Measurements from ENCODE around the gene ABHD18. TPM values are rescaled to one million over a fixed set of nuclear protein-coding genes. Genes with fewer than 3 reads are reported as not detected.
A peak's percentile ranks its signal among the peaks of the same experiment; 100 is the strongest.
"Not testable (repeated sequence)": the region's sequence is repeated elsewhere in the genome, so short reads cannot be mapped to it uniquely, and the experiment has no call there.

ABHD18 gene
- 3.5 TPM for polyA plus RNA-seq (2012; ENCODE audit: insufficient read depth, insufficient read length, low read depth)

GRCh38 chr4:127965062-127965802, at the start of gene ABHD18, which contains the start of gene MFSD8:
TSS of gene ABHD18 (plus strand) at chr4:127965406. CDS start at chr4:127982956, 17,550 bp downstream.
TSS of gene MFSD8 (minus strand) at chr4:127965173. CDS start at chr4:127965133, 40 bp downstream.
- Histone ChIP-seq H3K9me3 (no peaks in the 10 kb centered on the region), H3K4me1 (peaks cover 5% of the 10 kb centered on the region), H3K4me3 (ENCODE audit: low read depth, low read length) (peak within 1 kb of the TSS; percentile 98), H3K36me3 (no peaks in the 10 kb centered on the region), H3K27me3 (no peaks in the 10 kb centered on the region)
- TF ChIP-seq CTCF (IDR thresholded peaks at IDR 0.05; ENCODE audit: low read depth, low read length), result peak; percentile 38
- DNase-seq, result peak; percentile 99

GRCh38 chr4:127916512-127916911, 48.7 kb upstream of the ABHD18 start:
- TF ChIP-seq CTCF (IDR thresholded peaks at IDR 0.05; ENCODE audit: low read depth, low read length), result no peak
- no peaks in the 10 kb centered on the region for H3K27me3 ChIP-seq
- H3K4me1 ChIP-seq, result no peaks in the 10 kb centered on the region
- DNase-seq, result no peak
- peaks cover 3% of the 10 kb centered on the region for H3K36me3 ChIP-seq
- no peak overlapping the region for H3K4me3 ChIP-seq (ENCODE audit: low read depth, low read length)
- H3K9me3 ChIP-seq, result no peaks in the 10 kb centered on the region

GRCh38 chr4:127917151-127917550, 48.1 kb upstream of the ABHD18 start:
- no peak for TF ChIP-seq CTCF (IDR thresholded peaks at IDR 0.05; ENCODE audit: low read depth, low read length)
- H3K36me3 ChIP-seq, result peaks cover 3% of the 10 kb centered on the region

GRCh38 chr4:127920521-127920920, 44.7 kb upstream of the ABHD18 start:
- H3K4me3 ChIP-seq (ENCODE audit: low read depth, low read length), result no peak overlapping the region
- no peak for DNase-seq
- H3K9me3 ChIP-seq, result no peaks in the 10 kb centered on the region
- H3K4me1 ChIP-seq, result no peaks in the 10 kb centered on the region
- TF ChIP-seq CTCF (IDR thresholded peaks at IDR 0.05; ENCODE audit: low read depth, low read length), result no peak
- peaks cover 3% of the 10 kb centered on the region for H3K36me3 ChIP-seq
- H3K27me3 ChIP-seq, result no peaks in the 10 kb centered on the region

More at GRCh38 chr4:127917151-127917550, 48.1 kb upstream of the ABHD18 start:
- DNase-seq, result no peak
- no peaks in the 10 kb centered on the region for H3K27me3 ChIP-seq
- no peaks in the 10 kb centered on the region for H3K4me1 ChIP-seq
- H3K9me3 ChIP-seq, result no peaks in the 10 kb centered on the region
- H3K4me3 ChIP-seq (ENCODE audit: low read depth, low read length), result no peak overlapping the region

GRCh38 chr4:127922226-127922625, 43.0 kb upstream of the ABHD18 start:
- H3K36me3 ChIP-seq, result peaks cover 3% of the 10 kb centered on the region
- H3K27me3 ChIP-seq, result no peaks in the 10 kb centered on the region
- no peak for DNase-seq
- H3K4me1 ChIP-seq, result no peaks in the 10 kb centered on the region
- no peak overlapping the region for H3K4me3 ChIP-seq (ENCODE audit: low read depth, low read length)
- H3K9me3 ChIP-seq, result no peaks in the 10 kb centered on the region
- TF ChIP-seq CTCF (IDR thresholded peaks at IDR 0.05; ENCODE audit: low read depth, low read length), result no peak

GRCh38 chr4:127925720-127926119, 39.5 kb upstream of the ABHD18 start:
- not testable (repeated sequence) for H3K9me3 ChIP-seq; H3K27me3 ChIP-seq; DNase-seq; H3K4me1 ChIP-seq; H3K4me3 ChIP-seq (ENCODE audit: low read depth, low read length); H3K36me3 ChIP-seq
